ENCODE measurements around the gene FAM89A. TPM values are rescaled to one million over a fixed set of nuclear protein-coding genes. Genes with fewer than 3 reads are reported as not detected.

FAM89A gene
- total and polyA plus RNA-seq, 2 of the 8 experiments (the other 6 are each of a cell fraction or from before 2014, with no cell fraction given), result 2.1 to 2.2 TPM

DNA sequence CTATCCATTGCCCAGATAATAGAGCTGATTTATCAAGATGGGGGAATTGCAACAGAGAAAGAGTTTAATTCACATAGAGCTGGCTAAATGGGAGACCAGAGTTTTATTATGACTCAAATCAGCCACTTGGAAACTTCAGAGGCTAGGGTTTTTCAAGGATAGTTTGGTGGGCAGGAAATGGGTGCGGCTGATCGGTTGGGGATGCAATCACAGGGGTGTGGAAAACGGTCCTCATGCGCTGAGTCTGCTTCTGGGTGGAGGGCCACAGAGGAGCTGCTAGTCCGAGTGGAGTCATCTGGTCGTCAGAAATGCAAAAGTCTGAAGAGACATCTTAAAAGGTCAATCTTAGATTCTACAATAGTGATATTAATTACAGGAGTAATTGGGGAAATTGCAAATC, 32.0 kb upstream of the FAM89A start (continued):
- TF ChIP-seq, protein P1, sequence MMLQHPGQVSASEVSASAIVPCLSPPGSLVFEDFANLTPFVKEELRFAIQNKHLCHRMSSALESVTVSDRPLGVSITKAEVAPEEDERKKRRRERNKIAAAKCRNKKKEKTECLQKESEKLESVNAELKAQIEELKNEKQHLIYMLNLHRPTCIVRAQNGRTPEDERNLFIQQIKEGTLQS (IDR thresholded peaks at IDR 0.05; ENCODE audit: insufficient read depth, low read depth, low read length), result no peak
- TF ChIP-seq RBBP5 (IDR thresholded peaks at IDR 0.05; ENCODE audit: borderline replicate concordance, low read depth, low read length), result no peak
- TF ChIP-seq KDM5A (IDR thresholded peaks at IDR 0.05; ENCODE audit: low read length), result no peak
- TF ChIP-seq TAF1 (IDR thresholded peaks at IDR 0.05; ENCODE audit: low read depth, low read length), result no peak
- TF ChIP-seq TCF12 (IDR thresholded peaks at IDR 0.05; ENCODE audit: low read depth, low read length), result no peak
- no peak for TF ChIP-seq POLR2AphosphoS5 (IDR thresholded peaks at IDR 0.05; ENCODE audit: low read depth, low read length)
